ENCODE results near the gene SUPT3H. TPM values are rescaled to one million over a fixed set of nuclear protein-coding genes. Genes with fewer than 3 reads are reported as not detected.

The SUPT3H gene
- polyA plus RNA-seq, 1 experiment = 8.7 TPM

DNA sequence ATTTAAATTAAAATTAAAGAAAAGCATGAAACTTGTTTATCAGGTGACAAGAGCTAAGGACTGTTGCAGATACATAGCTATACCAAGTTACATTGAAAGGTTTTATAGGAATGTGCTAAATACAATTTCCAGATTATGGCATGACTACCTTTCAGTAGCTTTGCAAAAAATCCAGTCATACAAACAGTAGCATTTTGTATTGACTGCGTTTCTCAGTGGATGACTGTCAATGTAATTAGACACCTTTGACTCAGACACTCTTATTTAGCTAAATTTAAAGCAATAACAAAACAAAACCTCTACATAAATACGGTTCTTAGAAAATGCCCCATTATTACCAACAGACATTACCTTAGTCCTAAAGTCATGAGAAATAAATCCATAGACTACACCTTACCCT lies 325.4 kb downstream of the SUPT3H start:
- H3K27me3 ChIP-seq (ENCODE audit: control insufficient read depth, insufficient read depth, low read length) = no peaks in the 10 kb centered on the region
- DNase-seq (ENCODE audit: low read depth, low spot score) = no peak
- H3K9me3 ChIP-seq (ENCODE audit: control insufficient read depth, insufficient read depth, low read length) = no peaks in the 10 kb centered on the region
- CTCF ChIA-PET = no interaction called here
- POLR2A ChIA-PET = no interaction called here
- no peak overlapping the region for H3K4me3 ChIP-seq (ENCODE audit: low read depth, low read length)
- TF ChIP-seq CTCF (IDR thresholded peaks at IDR 0.05; ENCODE audit: low read depth, low read length) = no peak
- no peak overlapping the region for H3K27ac ChIP-seq (ENCODE audit: low read depth, low read length)

- TF ChIP-seq CTCF (IDR thresholded peaks at IDR 0.05; ENCODE audit: low read depth, low read length) = no peak
- Histone ChIP-seq H3K4me3 (ENCODE audit: low read depth, low read length) (no peak overlapping the region), H3K9me3 (ENCODE audit: control insufficient read depth, insufficient read depth, low read length) (no peaks in the 10 kb centered on the region), H3K27ac (ENCODE audit: low read depth, low read length) (no peak overlapping the region), H3K27me3 (ENCODE audit: control insufficient read depth, insufficient read depth, low read length) (no peaks in the 10 kb centered on the region)
- POLR2A ChIA-PET = no interaction called here
- CTCF ChIA-PET = no interaction called here
- no peak for DNase-seq (ENCODE audit: low read depth, low spot score)
Observed at GRCh38 chr6:45049188-45049843, 328.4 kb downstream of the SUPT3H start.

- no peaks in the 10 kb centered on the region for H3K27me3 ChIP-seq (ENCODE audit: control insufficient read depth, insufficient read depth, low read length)
- ChIA-PET CTCF (no interaction called here), POLR2A (no interaction called here)
- DNase-seq (ENCODE audit: low read depth, low spot score) = no peak
- H3K9me3 ChIP-seq (ENCODE audit: control insufficient read depth, insufficient read depth, low read length) = no peaks in the 10 kb centered on the region
- H3K4me3 ChIP-seq (ENCODE audit: low read depth, low read length) = no peak overlapping the region
- no peak for TF ChIP-seq CTCF (IDR thresholded peaks at IDR 0.05; ENCODE audit: low read depth, low read length)
- no peak overlapping the region for H3K27ac ChIP-seq (ENCODE audit: low read depth, low read length)
Observed at GRCh38 chr6:45047573-45047972, 330.2 kb downstream of the SUPT3H start.

DNA sequence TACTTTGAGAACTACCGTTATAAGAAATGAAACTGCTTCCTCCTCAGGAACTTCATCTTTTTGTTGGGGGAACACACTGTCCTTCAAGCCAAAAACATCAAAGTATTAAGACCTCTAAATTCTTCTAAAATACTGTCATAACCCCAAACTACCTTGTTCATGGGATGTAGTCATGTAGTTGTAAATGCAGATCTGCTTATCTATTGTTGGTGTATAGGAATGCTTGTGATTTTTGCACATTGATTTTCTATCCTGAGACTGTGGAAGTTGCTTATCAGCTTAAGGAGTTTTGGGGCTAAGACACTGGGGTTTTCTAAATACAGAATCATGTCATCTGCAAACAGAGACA lies 332.5 kb downstream of the SUPT3H start:
- POLR2A ChIA-PET = no interaction called here
- DNase-seq (ENCODE audit: low read depth, low spot score) = no peak
- Histone ChIP-seq H3K27me3 (ENCODE audit: control insufficient read depth, insufficient read depth, low read length) (no peaks in the 10 kb centered on the region), H3K27ac (ENCODE audit: low read depth, low read length) (no peak overlapping the region), H3K4me3 (ENCODE audit: low read depth, low read length) (no peak overlapping the region), H3K9me3 (ENCODE audit: control insufficient read depth, insufficient read depth, low read length) (no peaks in the 10 kb centered on the region)
- CTCF ChIA-PET = no interaction called here
- no peak for TF ChIP-seq CTCF (IDR thresholded peaks at IDR 0.05; ENCODE audit: low read depth, low read length)

- no peak for DNase-seq (ENCODE audit: low read depth, low spot score)
- CTCF ChIA-PET = no interaction called here
- Histone ChIP-seq H3K9me3 (ENCODE audit: control insufficient read depth, insufficient read depth, low read length) (no peaks in the 10 kb centered on the region), H3K27ac (ENCODE audit: low read depth, low read length) (no peak overlapping the region), H3K27me3 (ENCODE audit: control insufficient read depth, insufficient read depth, low read length) (no peaks in the 10 kb centered on the region), H3K4me3 (ENCODE audit: low read depth, low read length) (no peak overlapping the region)
- POLR2A ChIA-PET = no interaction called here
- no peak for TF ChIP-seq CTCF (IDR thresholded peaks at IDR 0.05; ENCODE audit: low read depth, low read length)
Observed at GRCh38 chr6:45044510-45045252, 333.1 kb downstream of the SUPT3H start.

Measured in AG04450 (cell line).